ENCODE measurements around the gene PRKG1.

Gene PRKG1

GRCh38 chr10:51077074-51077473, 2.8 kb downstream of the PRKG1 start:
- DNase-seq = no peak

DNA sequence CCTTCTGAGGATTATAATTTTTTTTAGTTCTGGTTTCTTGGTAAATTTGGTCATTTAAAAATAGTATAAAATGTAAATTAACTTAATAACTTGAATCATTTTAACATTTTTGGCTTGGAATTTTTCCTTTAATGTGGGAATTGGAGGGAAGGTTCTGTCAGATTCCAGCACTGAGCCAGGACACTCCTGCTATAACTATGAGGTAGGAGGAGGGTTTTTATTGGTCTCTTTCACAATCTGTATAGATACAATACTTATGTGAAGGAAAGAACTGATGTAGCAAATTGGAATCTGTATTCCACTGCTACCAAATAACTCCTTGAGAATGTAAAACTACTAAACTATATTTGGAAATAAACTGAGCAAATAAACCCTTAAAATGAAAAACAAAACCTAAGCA, 3.2 kb downstream of the PRKG1 start:
- no peak for DNase-seq

DNA sequence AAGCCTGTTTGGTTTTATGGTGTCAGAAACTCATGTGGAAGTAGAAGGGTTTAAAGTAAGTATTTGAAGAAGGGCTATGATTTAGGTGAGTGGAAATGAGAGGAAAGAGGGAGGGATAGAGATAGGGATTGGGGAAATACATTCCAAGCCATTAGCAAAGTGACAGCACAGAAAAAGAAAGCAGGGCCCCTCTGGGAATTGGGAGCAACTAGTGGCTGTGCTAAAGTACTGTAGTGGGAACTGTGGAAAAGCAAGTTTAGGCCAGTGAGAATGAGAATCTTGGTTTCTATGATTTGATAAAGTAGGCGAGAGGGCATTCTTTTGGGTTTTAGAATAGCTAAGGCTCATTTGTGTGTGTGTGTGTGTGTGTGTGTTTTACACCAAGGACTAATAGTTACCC, 5.0 kb downstream of the PRKG1 start:
- no peak for DNase-seq

DNA sequence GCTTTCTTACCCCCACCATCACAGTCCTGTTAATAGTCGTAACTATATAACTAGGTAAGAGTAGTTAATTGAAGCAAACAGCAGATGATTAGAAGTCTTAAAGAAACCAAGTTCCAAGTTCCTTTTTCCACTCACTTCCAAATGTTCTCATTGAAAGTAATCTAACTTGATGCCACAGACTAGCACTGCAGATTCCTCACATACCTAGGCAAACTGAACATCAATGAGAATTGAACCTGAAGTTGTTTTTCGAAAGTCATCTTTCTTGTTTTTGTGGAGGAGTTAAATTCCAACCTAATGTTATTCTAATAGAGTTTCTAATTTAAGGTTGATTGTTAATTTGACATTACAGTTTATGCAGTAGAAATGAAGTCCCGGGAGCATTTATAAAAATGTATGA, 5.5 kb downstream of the PRKG1 start:
- no peak for DNase-seq

- DNase-seq = no peak
Observed at GRCh38 chr10:51080311-51081006, 6.2 kb downstream of the PRKG1 start.

- DNase-seq = no peak
Observed at GRCh38 chr10:51082857-51083256, 8.6 kb downstream of the PRKG1 start.

- no peak for DNase-seq
Observed at GRCh38 chr10:51083356-51083853, 9.1 kb downstream of the PRKG1 start.

- DNase-seq = no peak
Observed at GRCh38 chr10:51085204-51085603, 10.9 kb downstream of the PRKG1 start.

DNA sequence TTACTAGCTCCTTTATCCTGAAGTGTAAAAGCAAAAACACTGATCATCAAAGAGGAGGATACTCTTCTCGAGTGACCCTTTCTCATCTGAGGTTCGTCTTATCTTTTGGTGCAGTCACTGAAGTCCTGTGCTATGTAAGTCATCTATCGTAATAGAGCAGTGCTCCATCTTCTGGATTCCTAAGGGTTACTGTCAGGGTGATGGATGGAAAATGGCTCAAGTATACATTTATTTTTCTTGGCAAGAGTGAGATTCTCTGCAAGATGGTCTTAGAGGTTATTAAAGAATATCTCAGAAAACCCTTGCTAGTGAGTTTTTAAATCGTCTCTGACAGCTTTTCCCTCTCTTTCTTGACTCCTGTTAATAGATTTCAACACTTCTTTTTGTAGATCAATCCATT, 12.4 kb downstream of the PRKG1 start:
- no peak for DNase-seq

DNA sequence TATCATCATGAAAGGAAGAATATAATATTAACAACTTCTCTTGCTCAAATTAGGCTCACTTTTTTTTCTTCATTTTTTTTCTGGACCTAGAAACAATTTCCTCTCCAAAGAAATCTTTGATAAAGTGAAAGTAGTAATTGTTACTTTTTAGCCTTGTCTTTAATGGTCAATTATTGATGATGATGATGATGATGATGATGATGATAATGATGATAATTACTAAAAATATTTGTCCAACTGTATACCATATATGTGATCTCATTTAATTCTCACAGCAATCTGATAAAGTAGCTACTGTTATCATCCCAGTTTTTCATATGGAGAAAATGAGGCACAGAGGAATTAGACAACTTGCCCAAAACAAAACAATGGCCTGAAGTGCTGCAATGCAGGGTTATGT, 12.8 kb downstream of the PRKG1 start:
- no peak for DNase-seq

DNA sequence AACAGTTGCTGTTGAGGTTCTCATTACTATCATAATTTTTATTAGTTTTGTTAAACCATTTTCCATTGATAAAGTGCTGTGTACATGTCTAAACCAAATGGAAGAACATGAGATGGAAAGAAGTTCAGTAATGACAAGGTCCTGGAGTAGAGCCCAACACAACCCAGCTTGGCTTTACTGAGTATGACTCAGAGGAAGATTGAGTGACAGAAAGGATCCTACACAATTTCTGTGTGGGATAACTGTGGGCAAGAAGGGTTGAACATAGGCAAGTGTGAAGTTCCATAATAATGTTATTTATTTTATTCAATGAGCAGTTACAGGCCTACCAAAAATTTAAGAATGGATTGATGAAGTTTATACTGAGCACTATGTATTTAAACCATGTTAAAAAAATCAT, 15.9 kb downstream of the PRKG1 start:
- DNase-seq = peak; percentile 45

DNA sequence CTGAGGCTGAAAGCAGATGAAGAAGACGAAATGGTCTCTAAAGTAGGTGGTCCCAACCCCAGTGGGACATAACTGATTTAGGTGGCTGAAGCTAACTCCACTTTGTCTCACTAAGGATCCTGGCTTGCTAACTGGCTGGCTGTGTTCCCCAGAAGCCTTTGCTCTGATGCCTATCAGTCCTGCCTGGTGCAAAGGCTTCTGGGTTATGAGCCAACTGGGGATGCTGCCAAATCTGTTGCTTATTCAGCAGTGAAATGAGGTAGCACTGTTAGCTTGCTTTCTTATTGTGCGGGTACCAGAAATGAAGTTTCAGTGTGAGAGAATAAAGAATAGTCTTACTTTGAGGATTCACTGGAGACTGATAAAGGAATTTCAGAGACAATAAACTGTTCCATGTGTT, 18.1 kb downstream of the PRKG1 start:
- peak; percentile 28 for DNase-seq

GRCh38 chr10:51095444-51095843, 21.2 kb downstream of the PRKG1 start:
- no peak for DNase-seq

- no peak for DNase-seq
Observed at GRCh38 chr10:51097546-51097945, 23.3 kb downstream of the PRKG1 start.

GRCh38 chr10:51100221-51100620, 25.9 kb downstream of the PRKG1 start:
- DNase-seq = no peak

DNA sequence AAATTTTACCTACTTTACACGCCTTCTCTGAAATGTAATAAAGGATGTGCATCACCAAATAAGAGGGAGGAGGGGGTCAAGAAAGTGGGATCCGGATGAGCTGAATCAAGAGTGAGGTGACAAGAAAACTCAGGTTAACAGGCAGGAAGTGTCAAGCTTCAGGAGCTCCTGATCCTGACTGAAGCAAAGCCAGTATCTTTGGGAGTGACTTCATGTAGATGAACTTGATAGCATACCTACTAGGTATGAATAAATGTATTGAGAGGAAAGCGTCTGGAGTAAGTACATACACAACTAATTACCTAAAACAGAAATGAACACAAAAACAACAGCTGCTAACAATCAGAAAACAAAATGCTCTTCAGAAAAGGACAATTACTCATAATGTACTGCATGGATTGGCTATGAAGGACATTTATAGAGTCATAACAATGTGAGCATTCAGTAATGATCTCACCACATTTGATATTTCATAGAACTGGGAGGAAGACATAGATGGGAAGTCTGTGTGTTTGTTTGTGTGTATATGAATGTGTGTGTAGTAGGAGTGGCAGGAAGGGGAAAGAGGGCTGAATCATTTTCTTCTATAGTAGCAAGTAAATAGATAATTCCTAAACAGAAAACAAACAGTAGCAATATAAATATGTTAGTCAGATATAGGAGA, 29.4 kb downstream of the PRKG1 start:
- DNase-seq = peak; percentile 68

DNA sequence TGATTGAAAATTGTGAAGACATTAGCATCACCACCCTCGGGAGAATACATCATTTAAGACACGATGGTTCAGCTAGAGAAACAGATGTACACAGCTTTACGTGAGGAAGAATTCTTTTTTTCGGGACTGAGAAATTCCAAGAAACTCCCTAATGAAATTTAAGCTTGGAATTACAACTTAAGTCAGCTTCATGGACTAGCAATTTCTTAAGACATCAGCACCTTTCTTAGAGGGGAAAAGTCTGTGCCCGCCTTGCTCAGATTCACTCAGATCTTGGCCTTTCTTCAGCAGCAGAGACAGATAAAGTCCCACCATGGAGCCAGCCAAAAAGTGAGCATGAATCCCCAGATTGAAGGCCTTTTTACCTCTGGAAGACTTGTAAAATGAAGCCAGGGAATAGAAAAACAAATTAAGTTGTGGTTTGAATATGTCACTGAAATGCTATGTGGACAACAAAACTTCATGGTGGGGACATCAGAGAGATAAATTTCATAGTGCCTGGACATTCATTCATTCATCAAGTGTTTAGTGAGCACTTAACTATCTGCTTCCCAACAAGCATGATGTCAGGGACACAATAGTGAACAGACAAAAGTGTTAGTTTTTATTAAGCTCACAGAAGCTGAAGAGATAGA, 32.1 kb downstream of the PRKG1 start:
- DNase-seq = no peak

GRCh38 chr10:51108406-51108805, 34.1 kb downstream of the PRKG1 start:
- DNase-seq = no peak

GRCh38 chr10:51109801-51110533, 35.7 kb downstream of the PRKG1 start:
- peak; percentile 92 for DNase-seq

- no peak for DNase-seq
Observed at GRCh38 chr10:51112013-51112412, 37.7 kb downstream of the PRKG1 start.

DNA sequence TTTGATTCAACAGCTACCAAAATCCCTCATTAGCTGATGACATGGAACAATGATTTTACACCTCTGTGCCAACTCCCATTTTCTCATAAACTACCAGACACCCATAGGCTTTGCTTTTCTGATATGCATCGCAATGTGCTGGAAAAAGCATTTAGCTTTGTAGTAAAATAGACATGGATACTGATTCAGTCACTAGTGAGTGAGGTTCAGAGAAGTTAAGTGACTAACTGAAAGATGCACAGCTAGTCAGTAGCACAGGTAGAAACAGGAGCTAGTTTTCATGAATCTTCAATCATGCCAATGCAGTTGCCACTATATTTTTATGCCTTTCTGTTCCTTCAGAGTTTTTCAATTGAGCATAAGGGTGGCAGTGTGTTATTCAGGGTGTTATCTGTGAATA, 38.7 kb downstream of the PRKG1 start:
- no peak for DNase-seq

GRCh38 chr10:51117053-51117660, 42.9 kb downstream of the PRKG1 start:
- DNase-seq = peak; percentile 52

- peak; percentile 47 for DNase-seq
Observed at GRCh38 chr10:51117794-51118193, 43.5 kb downstream of the PRKG1 start.
